ENCODE measurements around the gene EXOSC5.

The EXOSC5 gene

DNA sequence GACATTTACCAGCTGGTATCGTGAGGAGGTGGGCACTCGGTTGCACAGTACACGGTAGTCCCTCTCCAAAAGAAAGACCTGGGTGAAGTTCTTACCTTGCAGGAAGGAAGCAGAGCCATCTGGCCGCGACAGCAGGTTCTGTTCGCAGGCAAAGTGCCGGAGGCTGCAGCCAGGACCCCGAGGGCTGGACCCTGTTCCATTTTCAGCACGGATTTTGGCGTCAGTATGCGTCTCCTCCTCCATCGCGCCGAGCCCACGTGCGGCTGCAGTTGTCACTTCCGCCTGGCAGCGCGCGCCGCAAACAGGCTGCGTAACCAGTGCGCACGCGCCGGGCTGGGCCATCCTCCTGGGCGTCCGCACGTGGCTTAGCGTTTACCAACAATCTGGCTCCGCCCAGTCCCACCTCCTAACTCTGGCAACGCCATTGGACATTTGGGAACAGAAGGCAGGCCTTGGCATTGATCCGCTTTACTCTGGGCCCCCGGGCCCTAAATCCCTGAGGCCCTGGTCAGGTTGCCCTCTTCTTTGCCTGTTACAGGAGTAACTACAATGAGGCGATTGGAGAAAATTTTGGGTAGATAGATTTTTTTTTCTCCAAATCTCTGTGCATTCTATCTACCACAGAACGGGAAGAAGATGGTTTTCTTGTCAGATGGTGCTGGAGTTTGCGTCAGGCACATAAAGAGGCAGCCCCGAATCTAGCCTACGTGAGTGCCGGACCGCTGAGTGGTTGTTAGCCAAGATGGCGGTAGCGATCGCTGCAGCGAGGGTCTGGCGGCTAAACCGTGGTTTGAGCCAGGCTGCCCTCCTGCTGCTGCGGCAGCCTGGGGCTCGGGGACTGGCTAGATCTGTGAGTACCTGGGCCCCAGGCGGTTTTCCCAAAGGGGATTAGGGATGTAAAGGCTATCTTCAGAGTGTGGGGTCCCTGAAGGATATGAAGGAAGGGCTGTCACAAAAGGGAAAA is at the start of gene EXOSC5, which contains the start of gene BCKDHA:
EXOSC5 (minus strand) TSS at position 274 of the 964 bp plus-strand sequence; CDS start at position 243, 31 bp downstream.
BCKDHA (plus strand) TSS at position 733 of the 964 bp plus-strand sequence; CDS start at position 743, 10 bp downstream.
- TF ChIP-seq, protein P1, sequence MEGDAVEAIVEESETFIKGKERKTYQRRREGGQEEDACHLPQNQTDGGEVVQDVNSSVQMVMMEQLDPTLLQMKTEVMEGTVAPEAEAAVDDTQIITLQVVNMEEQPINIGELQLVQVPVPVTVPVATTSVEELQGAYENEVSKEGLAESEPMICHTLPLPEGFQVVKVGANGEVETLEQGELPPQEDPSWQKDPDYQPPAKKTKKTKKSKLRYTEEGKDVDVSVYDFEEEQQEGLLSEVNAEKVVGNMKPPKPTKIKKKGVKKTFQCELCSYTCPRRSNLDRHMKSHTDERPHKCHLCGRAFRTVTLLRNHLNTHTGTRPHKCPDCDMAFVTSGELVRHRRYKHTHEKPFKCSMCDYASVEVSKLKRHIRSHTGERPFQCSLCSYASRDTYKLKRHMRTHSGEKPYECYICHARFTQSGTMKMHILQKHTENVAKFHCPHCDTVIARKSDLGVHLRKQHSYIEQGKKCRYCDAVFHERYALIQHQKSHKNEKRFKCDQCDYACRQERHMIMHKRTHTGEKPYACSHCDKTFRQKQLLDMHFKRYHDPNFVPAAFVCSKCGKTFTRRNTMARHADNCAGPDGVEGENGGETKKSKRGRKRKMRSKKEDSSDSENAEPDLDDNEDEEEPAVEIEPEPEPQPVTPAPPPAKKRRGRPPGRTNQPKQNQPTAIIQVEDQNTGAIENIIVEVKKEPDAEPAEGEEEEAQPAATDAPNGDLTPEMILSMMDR (conservative IDR thresholded peaks at IDR 0.05; ENCODE audit: control insufficient read depth, insufficient read depth, low read depth, low read length), result no peak
- H3K4me3 ChIP-seq (ENCODE audit: control insufficient read depth, low read depth, low read length), result peak within 1 kb of the TSS; percentile 89
- DNase-seq (ENCODE audit: low read depth), result peak; percentile 100

DNA sequence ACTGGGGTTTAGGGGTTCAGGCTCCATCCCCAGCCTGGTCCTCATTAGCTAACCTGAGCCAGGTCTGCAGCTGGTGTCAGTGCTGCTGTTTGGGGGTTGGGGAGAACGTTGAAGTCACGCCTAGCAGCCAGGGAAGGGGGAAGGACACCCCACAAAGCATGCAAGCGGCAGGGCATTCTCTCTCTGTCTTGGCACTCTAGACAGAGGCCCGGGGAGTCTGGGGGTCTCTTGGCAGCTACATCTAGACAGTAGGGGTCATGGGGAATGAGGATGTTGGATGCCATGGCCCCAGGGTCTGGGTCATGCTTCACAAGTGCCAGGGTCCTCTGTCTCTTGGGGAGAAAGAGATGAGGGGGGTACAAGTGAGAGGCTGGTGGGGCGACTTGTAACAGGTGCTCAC is 48.4 kb upstream of the EXOSC5 start:
- TF ChIP-seq, protein P1 (conservative IDR thresholded peaks at IDR 0.05; ENCODE audit: control insufficient read depth, insufficient read depth, low read depth, low read length), result no peak
- no peak for DNase-seq (ENCODE audit: low read depth)
- H3K4me3 ChIP-seq (ENCODE audit: control insufficient read depth, low read depth, low read length), result no peak overlapping the region

DNA sequence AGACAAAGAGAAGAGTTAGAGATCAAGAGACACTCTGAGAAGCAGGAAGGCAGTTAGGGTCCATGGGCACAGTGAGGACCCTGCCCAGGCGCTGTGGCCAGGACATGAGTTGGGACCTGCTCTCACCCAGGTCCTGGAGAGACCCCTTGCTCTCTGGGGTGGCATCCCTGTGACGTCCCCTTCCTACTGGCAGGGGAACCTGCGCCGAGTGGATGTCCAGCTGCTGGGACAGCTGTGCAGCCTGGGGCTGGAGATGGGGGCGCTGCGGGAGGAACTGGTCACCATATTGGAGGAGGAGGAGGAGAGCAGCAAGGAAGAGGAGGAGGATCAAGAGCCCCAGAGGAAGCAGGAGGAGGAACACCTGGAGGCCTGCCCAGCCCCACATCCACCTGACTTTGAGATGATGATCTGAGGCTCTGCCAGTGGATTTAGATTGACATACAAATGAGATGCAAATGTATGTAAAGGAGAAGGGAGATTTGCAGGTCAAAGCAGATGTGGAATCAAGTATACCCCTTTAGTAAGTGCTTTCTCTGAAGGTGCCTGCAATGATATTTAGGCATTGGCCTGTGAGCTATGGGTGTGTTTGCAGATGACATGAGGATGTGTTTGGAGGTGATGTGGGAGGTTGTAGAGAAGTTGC is 46.8 kb upstream of the EXOSC5 start:
- H3K4me3 ChIP-seq (ENCODE audit: control insufficient read depth, low read depth, low read length), result no peak overlapping the region
- no peak for DNase-seq (ENCODE audit: low read depth)
- TF ChIP-seq, protein P1 (conservative IDR thresholded peaks at IDR 0.05; ENCODE audit: control insufficient read depth, insufficient read depth, low read depth, low read length), result no peak

DNA sequence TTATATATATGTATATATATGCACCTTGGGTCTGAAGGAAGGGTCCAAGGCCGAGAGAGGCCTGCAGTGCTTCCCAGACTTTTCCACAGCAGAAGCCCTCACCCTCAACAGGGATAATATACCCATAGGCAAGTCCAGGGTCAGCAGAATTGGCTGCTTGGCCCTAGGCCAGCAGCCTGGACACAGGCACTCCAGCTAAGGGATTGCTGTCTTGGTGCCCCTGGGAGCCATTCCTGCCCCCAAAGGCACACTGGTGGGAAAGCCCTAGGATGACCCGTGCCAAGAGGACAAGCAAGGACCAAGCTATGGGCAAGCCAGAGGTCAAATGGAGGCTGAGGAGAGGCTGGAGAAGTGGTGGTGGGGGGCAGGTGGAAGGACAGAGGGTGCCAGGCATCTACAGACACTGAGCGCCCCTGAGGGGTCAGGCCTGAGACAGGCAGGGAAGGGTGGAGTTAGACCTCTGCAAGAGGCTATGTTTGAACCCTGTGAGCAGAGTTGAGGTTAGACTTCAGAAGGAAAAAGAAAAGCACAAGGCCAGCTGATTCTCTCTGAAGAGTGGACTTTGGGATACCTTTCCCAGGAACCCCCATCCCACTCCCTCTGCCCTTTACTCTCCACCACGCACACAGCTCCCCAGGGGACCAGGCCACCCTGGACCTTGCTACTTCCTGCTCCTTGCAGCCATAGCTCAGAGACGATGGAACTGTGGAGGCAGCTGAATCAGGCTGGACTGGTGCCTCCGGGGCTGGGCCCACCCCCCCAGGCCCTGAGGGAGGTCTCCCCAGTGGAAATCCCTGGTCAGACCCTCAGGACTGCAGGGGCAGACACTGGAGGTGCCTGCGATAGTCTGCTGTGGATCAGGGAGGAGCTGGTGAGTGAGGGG is 45.6 kb upstream of the EXOSC5 start, which contains the start of gene ERICH4:
ERICH4 (plus strand) TSS at position 684 of the 883 bp plus-strand sequence; CDS start at position 698, 14 bp downstream.
- no peak for DNase-seq (ENCODE audit: low read depth)
- no peak within 1 kb of the TSS for H3K4me3 ChIP-seq (ENCODE audit: control insufficient read depth, low read depth, low read length)
- TF ChIP-seq, protein P1 (conservative IDR thresholded peaks at IDR 0.05; ENCODE audit: control insufficient read depth, insufficient read depth, low read depth, low read length), result no peak

DNA sequence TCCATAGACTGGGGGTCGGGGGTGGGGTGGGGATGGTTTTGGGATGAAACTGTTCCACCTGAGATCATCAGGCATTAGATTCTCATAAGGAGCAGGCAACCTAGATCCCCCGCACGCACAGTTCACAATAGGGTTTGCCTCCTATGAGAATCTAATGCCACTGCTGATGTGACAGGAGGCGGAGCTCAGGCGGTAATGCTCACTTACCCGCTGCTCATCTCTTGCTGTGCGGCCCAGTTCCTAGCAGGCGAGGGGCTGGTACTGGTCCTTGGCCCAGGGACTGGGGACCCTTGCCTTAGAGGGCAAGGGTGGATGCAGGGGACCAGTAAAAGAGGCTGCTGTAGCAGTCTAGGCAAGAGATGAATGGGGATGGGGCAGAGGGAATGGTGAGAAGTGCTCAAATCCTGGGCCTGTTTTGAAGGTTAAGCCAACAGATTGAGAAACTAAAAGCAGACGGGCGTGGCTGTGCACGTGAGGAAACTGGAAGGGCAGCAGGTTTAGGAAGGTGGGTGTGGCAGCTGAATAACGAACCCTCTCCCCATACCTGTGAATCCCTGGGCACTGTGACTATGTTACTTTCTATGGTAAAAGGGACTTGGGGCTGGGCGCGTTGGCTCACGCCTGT is 44.3 kb upstream of the EXOSC5 start:
- no peak for DNase-seq (ENCODE audit: low read depth)
- TF ChIP-seq, protein P1 (conservative IDR thresholded peaks at IDR 0.05; ENCODE audit: control insufficient read depth, insufficient read depth, low read depth, low read length), result no peak
- no peak overlapping the region for H3K4me3 ChIP-seq (ENCODE audit: control insufficient read depth, low read depth, low read length)
